Stimulated activated CD4-positive, alpha-beta T cell treated with anti-CD3 and anti-CD28 coated beads, TNF-alpha, amount 100 ng/mL, for 1 hour (primary cell): ENCODE data around the gene SHQ1.
"Not testable (repeated sequence)": the region's sequence is repeated elsewhere in the genome, so short reads cannot be mapped to it uniquely, and the experiment has no call there.

Experiments used
- DNase-seq, 3 donors: peaks; one replicate each; pipeline ENCODE4 v3.0.0-alpha.2; 2020; ENCODE audit warnings: low read depth in 3 of 3, low spot score in 1 of 3

Gene SHQ1

GRCh38 chr3:72722930-72723726 lies 125.1 kb downstream of the SHQ1 start:
- no peak for DNase-seq

- no peak for DNase-seq
These were observed 126.4 kb downstream of the SHQ1 start for GRCh38 chr3:72721683-72722381.

- DNase-seq = no peak
These were observed 127.7 kb downstream of the SHQ1 start for GRCh38 chr3:72720566-72720965.

- no peak for DNase-seq
These were observed 129.1 kb downstream of the SHQ1 start for GRCh38 chr3:72719137-72719536.

- DNase-seq = not testable (repeated sequence)
These were observed 134.1 kb downstream of the SHQ1 start for GRCh38 chr3:72714135-72714534.

GRCh38 chr3:72710471-72710870 lies 137.8 kb downstream of the SHQ1 start:
- DNase-seq = not testable (repeated sequence)

- DNase-seq = no peak
These were observed 139.8 kb downstream of the SHQ1 start for GRCh38 chr3:72708441-72708840.

GRCh38 chr3:72702997-72703396 lies 145.2 kb downstream of the SHQ1 start:
- no peak for DNase-seq

- DNase-seq = no peak
These were observed 145.9 kb downstream of the SHQ1 start for GRCh38 chr3:72702390-72702789.

- DNase-seq = no peak
These were observed 148.1 kb downstream of the SHQ1 start for GRCh38 chr3:72700106-72700505.

- no peak for DNase-seq
These were observed 148.6 kb downstream of the SHQ1 start for GRCh38 chr3:72699631-72700030.
